OCI-LY7 (cell line): ENCODE results near the gene HBM. TPM values are rescaled to one million over a fixed set of nuclear protein-coding genes. Genes with fewer than 3 reads are reported as not detected.

Experiments
- BruUV-seq: library from RNA; stranded (reverse); fragments of 400-500 nt; replicated peaks from 2 replicates; lab custom pipeline; 2021; lab: Mats Ljungman, UMichigan
- CTCF ChIA-PET: fragments of 300-600 bp; sonication (Branson Sonifier 250); formaldehyde crosslinking; loops from one replicate; lab custom pipeline; 2022; ENCODE audit warnings: antibody characterized with exemption; ENCODE audit not compliant: unreplicated experiment; lab: Charles Lee
- POLR2A ChIA-PET: fragments of 300-600 bp; sonication (Branson Sonifier 250); formaldehyde crosslinking; loops from one replicate; lab custom pipeline; 2022; ENCODE audit warnings: antibody characterized with exemption; lab: Charles Lee
- DNase-seq: peaks from one replicate; pipeline ENCODE4 v3.0.0-alpha.2; 2015; ENCODE audit warnings: low spot score
- H2AFZ ChIP-seq: fragments of 200-600 bp; sonication (generic), shearing (Covaris generic); 2 replicates; pipeline ENCODE4 v1.6.1; 2014; ENCODE audit warnings: mild to moderate bottlenecking, antibody characterized with exemption, low read length, moderate library complexity
- H3K27ac ChIP-seq: fragments of 200-600 bp; sonication (generic); 2 replicates; pipeline ENCODE4 v1.5.1; 2014; ENCODE audit warnings: mixed run types, low read depth, mild to moderate bottlenecking, moderate library complexity, low read length, inconsistent platforms; ENCODE audit not compliant: poor library complexity, severe bottlenecking
- H3K36me3 ChIP-seq: fragments of 200-600 bp; sonication (generic); 2 replicates; pipeline ENCODE4 v1.6.1; 2014; ENCODE audit warnings: mild to moderate bottlenecking, antibody characterized with exemption, low read length, moderate library complexity, mixed read lengths; ENCODE audit not compliant: insufficient read depth
- H3K4me1 ChIP-seq: fragments of 200-600 bp; sonication (generic); 2 replicates; pipeline ENCODE4 v1.5.1; 2014; ENCODE audit warnings: mild to moderate bottlenecking, low read length; ENCODE audit not compliant: insufficient read depth, poor library complexity, severe bottlenecking
- H3K4me2 ChIP-seq: fragments of 200-600 bp; sonication (generic); 2 replicates; pipeline ENCODE4 v1.6.1; 2014; ENCODE audit warnings: mild to moderate bottlenecking, low read length
- H3K4me3 ChIP-seq: fragments of 200-600 bp; sonication (generic); 2 replicates; pipeline ENCODE4 v1.5.1; 2014; ENCODE audit warnings: mild to moderate bottlenecking, low read depth, low read length; ENCODE audit not compliant: poor library complexity, severe bottlenecking
- H3K79me2 ChIP-seq: fragments of 200-600 bp; sonication (generic); 2 replicates; pipeline ENCODE4 v1.6.1; 2016; ENCODE audit warnings: low read depth, mild to moderate bottlenecking, low read length, moderate library complexity, mixed read lengths; ENCODE audit not compliant: insufficient read depth
- H3K9me2 ChIP-seq: fragments of 200-600 bp; sonication (generic); 2 replicates; pipeline ENCODE4 v1.6.1; 2016; ENCODE audit warnings: mild to moderate bottlenecking, low read length, mixed read lengths; ENCODE audit not compliant: insufficient read depth
- H3K9me3 ChIP-seq: fragments of 200-600 bp; sonication (generic); 2 replicates; pipeline ENCODE4 v1.6.1; 2014; ENCODE audit warnings: mild to moderate bottlenecking, mixed run types, low read length, mixed read lengths
- H4K20me1 ChIP-seq: fragments of 200-600 bp; sonication (generic); 2 replicates; pipeline ENCODE4 v1.6.1; 2014; ENCODE audit warnings: mild to moderate bottlenecking, antibody characterized with exemption, low read length, moderate library complexity, mixed read lengths; ENCODE audit not compliant: insufficient read depth
- EZH2phosphoT487 ChIP-seq: fragments of 200-600 bp; sonication (generic); IDR thresholded peaks from 2 replicates; pipeline ENCODE4 v1.6.1; 2018; ENCODE audit warnings: low read depth, borderline replicate concordance, mild to moderate bottlenecking, mixed run types, antibody characterized with exemption, low read length, moderate library complexity, mixed read lengths
- intact Hi-C: fragments of 100-400 bp; cut with micrococcal nuclease; formaldehyde crosslinking; loops from one replicate; pipeline ENCODE4 v1.10.0; 2022; ENCODE audit not compliant: unreplicated experiment
- total RNA-seq, 2 experiments: library from RNA; depleted of rRNA in 1 of 2; stranded (reverse); fragments of >200 nt in 1 of 2; shearing (Covaris generic) in 1 of 2; gene quantifications; 2 replicates each; pipeline ENCODE4 v1.2.3, GENCODE V29; 2014 to 2022
- TF ChIP-seq, protein P1 (sequence below): fragments of 200-600 bp; sonication (generic); conservative IDR thresholded peaks from 2 replicates; pipeline ENCODE4 v1.5.1; 2014; ENCODE audit warnings: mild to moderate bottlenecking, antibody characterized with exemption, low read length, moderate library complexity, mixed read lengths

The HBM gene
- total RNA-seq, 2 experiments from 2014 or later, result not detected

DNA sequence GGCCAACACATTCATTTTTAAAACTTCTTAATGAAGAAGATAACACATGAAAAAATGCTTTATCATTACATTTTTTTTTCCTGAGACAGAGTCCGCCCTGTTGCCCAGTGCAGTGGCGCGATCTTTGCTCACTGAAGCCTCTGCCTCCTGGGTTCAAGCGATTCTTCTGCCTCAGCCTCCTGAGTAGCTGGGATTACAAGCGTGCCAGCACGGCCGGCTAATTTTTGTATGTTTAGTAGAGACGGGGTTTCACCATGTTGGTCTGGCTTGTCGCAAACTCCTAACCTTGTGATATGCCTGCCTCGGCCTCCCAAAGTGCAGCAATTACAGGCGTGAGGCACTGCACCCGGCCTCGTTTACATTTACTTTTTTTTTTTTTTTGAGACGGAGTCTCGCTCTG, 27.7 kb downstream of the HBM start:
- CTCF ChIA-PET, result no interaction called here
- POLR2A ChIA-PET, result no interaction called here
- H4K20me1 ChIP-seq, result no peaks in the 10 kb centered on the region
- no TSS peak for BruUV-seq
- no peak overlapping the region for H3K4me3 ChIP-seq
- no peak for DNase-seq
- intact Hi-C loops, result no loop called here
- no peak overlapping the region for H3K4me2 ChIP-seq
- TF ChIP-seq, protein P1, sequence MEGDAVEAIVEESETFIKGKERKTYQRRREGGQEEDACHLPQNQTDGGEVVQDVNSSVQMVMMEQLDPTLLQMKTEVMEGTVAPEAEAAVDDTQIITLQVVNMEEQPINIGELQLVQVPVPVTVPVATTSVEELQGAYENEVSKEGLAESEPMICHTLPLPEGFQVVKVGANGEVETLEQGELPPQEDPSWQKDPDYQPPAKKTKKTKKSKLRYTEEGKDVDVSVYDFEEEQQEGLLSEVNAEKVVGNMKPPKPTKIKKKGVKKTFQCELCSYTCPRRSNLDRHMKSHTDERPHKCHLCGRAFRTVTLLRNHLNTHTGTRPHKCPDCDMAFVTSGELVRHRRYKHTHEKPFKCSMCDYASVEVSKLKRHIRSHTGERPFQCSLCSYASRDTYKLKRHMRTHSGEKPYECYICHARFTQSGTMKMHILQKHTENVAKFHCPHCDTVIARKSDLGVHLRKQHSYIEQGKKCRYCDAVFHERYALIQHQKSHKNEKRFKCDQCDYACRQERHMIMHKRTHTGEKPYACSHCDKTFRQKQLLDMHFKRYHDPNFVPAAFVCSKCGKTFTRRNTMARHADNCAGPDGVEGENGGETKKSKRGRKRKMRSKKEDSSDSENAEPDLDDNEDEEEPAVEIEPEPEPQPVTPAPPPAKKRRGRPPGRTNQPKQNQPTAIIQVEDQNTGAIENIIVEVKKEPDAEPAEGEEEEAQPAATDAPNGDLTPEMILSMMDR, result no peak
- TF ChIP-seq EZH2phosphoT487, result no peak
- H3K27ac ChIP-seq, result no peak overlapping the region
- no peaks in the 10 kb centered on the region for H3K4me1 ChIP-seq
- H3K9me3 ChIP-seq, result no peaks in the 10 kb centered on the region
- H3K79me2 ChIP-seq, result no peaks in the 10 kb centered on the region
- H2AFZ ChIP-seq, result no peak overlapping the region
- H3K9me2 ChIP-seq, result no peaks in the 10 kb centered on the region
- H3K36me3 ChIP-seq, result peaks cover 99% of the 10 kb centered on the region

DNA sequence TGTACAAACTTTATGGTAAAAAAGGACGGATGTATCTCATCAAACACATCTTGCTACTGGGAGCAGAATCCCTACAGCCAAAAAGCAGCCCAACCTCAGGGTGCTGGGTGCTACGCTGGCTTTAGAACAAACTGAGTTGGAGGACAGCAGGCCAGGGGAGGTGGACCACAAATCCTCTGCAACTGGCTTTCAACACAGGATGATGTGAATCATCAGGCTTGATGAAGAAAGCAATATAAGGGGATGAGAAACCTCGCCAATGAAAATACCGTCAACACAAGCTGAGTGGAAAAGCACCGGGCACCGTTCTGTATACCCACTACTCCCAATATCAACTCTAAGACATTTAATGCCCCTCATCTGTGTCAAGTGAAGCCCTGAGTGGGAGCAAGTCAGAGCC, 28.7 kb downstream of the HBM start:
- Histone ChIP-seq H4K20me1 (no peaks in the 10 kb centered on the region), H3K9me3 (no peaks in the 10 kb centered on the region), H2AFZ (no peak overlapping the region), H3K27ac (no peak overlapping the region), H3K4me3 (no peak overlapping the region), H3K4me2 (no peak overlapping the region), H3K79me2 (no peaks in the 10 kb centered on the region), H3K9me2 (no peaks in the 10 kb centered on the region), H3K36me3 (peaks cover 99% of the 10 kb centered on the region), H3K4me1 (no peaks in the 10 kb centered on the region)
- intact Hi-C loops, result no loop called here
- BruUV-seq, result no TSS peak
- CTCF ChIA-PET, result no interaction called here
- TF ChIP-seq, protein P1, result no peak
- no peak for TF ChIP-seq EZH2phosphoT487
- POLR2A ChIA-PET, result interaction anchor here (0.6 kb wide), 1 partner anchor 9 kb away, joined by 3 read pairs; no protein-coding TSS in a partner anchor
- no peak for DNase-seq

DNA sequence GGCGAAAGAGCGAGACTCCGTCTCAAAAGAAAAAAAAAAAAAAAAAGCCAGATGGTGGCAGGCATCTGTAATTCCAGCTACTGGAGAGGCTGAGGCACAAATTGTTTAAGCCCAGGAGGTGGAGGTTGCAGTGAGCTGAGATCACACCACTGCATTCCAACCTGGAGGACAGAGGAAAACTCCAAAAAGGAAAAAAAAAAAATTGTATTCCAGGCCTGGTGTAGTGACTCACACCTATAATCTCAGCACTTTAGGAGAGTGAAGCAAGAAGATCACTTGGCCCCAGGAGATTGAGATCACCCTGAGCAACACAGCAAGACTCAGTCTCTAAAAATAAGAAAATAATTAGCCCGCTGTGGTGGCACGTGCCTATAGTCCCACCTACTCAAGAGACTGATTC, 34.6 kb downstream of the HBM start:
- intact Hi-C loops, result no loop called here
- H3K9me3 ChIP-seq, result no peaks in the 10 kb centered on the region
- H3K27ac ChIP-seq, result no peak overlapping the region
- TF ChIP-seq, protein P1, result no peak
- no peak for TF ChIP-seq EZH2phosphoT487
- POLR2A ChIA-PET, result no interaction called here
- H2AFZ ChIP-seq, result no peak overlapping the region
- no peak for DNase-seq
- CTCF ChIA-PET, result interaction anchor here (0.6 kb wide), 1 partner anchor 100 kb away, joined by 3 read pairs; no protein-coding TSS in a partner anchor
- no peaks in the 10 kb centered on the region for H3K4me1 ChIP-seq
- H3K36me3 ChIP-seq, result peaks cover 98% of the 10 kb centered on the region
- H3K4me3 ChIP-seq, result no peak overlapping the region
- no peaks in the 10 kb centered on the region; the same call in 1 of the 2 replicates for H3K79me2 ChIP-seq
- H3K4me2 ChIP-seq, result no peak overlapping the region
- H4K20me1 ChIP-seq, result no peaks in the 10 kb centered on the region
- H3K9me2 ChIP-seq, result no peaks in the 10 kb centered on the region
- BruUV-seq, result no TSS peak
